A673 (cell line): ENCODE data around the gene GOLM1.

Experiments
- EZH2 ChIP-seq: fragments of 200-600 bp; sonication (generic); IDR thresholded peaks from 2 replicates; pipeline ENCODE4 v1.6.1; 2017; ENCODE audit warnings: borderline replicate concordance, low read depth, mild to moderate bottlenecking, mixed read lengths, antibody characterized with exemption, low read length; ENCODE audit not compliant: poor library complexity, severe bottlenecking
- TF ChIP-seq, protein P1 (sequence below): fragments of 300-800, 200-600 bp; sonication (generic); conservative IDR thresholded peaks from 2 replicates; pipeline ENCODE4 v1.5.1; 2017; ENCODE audit warnings: low read depth, mild to moderate bottlenecking, antibody characterized with exemption, low read length, moderate library complexity, mixed read lengths

DNA sequence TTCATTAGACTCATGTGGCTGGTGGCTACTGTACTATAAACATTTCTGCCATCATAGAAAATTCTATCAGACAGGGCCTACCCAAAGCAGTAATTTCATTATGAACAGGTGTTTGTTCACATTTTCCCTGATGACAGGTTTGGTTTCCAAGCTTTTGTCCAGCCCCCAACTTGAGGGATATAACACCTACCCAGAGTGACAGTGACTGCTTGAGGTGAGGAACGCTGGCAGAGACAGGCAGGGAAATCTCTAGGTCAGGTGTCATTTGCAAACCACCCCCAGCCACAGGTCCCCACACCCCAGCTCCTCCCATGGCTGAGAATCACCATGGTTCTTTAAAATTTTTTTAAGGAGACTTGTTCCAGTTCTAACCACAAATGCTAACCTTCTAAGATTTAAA is 25.5 kb downstream of the GOLM1 start:
- TF ChIP-seq EZH2 = no peak
- TF ChIP-seq, protein P1, sequence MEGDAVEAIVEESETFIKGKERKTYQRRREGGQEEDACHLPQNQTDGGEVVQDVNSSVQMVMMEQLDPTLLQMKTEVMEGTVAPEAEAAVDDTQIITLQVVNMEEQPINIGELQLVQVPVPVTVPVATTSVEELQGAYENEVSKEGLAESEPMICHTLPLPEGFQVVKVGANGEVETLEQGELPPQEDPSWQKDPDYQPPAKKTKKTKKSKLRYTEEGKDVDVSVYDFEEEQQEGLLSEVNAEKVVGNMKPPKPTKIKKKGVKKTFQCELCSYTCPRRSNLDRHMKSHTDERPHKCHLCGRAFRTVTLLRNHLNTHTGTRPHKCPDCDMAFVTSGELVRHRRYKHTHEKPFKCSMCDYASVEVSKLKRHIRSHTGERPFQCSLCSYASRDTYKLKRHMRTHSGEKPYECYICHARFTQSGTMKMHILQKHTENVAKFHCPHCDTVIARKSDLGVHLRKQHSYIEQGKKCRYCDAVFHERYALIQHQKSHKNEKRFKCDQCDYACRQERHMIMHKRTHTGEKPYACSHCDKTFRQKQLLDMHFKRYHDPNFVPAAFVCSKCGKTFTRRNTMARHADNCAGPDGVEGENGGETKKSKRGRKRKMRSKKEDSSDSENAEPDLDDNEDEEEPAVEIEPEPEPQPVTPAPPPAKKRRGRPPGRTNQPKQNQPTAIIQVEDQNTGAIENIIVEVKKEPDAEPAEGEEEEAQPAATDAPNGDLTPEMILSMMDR = no peak
